Measurements from ENCODE around the gene MAML3.

MAML3 gene

DNA sequence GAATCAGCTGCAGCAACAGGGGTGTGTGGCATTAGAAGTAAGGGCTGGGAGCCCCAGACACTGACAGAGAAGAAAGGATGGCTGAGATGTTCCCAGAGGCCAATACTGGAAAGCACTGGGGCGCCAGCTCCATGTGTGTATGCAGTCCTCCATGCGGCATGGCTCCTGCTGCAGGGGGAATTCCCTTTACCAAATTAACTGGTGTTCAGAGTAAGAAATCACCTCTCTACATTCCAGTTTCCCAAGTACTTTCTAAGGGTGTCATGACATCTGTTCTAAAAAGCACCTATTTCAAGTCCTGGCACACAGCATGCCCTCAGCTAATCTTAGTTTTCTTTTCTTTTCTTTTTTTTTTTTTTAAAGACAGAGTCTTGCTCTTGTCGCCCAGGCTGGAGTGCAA, 98.0 kb downstream of the MAML3 start:
- Histone ChIP-seq H3K27me3 (ENCODE audit: low read depth, low read length) (peaks cover 63% of the 10 kb centered on the region), H3K9ac (ENCODE audit: low read length) (no peak overlapping the region), H3K9me3 (ENCODE audit: insufficient read depth, low read length) (no peaks in the 10 kb centered on the region), H3K27ac (ENCODE audit: low read length) (no peak overlapping the region), H3K4me1 (ENCODE audit: low read length) (peaks cover 16% of the 10 kb centered on the region), H3K4me3 (ENCODE audit: low read length) (no peak overlapping the region), H3K79me2 (ENCODE audit: low read length) (no peaks in the 10 kb centered on the region), H3K36me3 (replicated peaks; ENCODE audit: low read depth, low read length) (no peaks in the 10 kb centered on the region), H2AFZ (ENCODE audit: low read depth, low read length) (no peak overlapping the region), H4K20me1 (ENCODE audit: insufficient read depth, low read length) (no peaks in the 10 kb centered on the region), H3K4me2 (ENCODE audit: low read length) (no peak overlapping the region)
- TF ChIP-seq, protein P1, sequence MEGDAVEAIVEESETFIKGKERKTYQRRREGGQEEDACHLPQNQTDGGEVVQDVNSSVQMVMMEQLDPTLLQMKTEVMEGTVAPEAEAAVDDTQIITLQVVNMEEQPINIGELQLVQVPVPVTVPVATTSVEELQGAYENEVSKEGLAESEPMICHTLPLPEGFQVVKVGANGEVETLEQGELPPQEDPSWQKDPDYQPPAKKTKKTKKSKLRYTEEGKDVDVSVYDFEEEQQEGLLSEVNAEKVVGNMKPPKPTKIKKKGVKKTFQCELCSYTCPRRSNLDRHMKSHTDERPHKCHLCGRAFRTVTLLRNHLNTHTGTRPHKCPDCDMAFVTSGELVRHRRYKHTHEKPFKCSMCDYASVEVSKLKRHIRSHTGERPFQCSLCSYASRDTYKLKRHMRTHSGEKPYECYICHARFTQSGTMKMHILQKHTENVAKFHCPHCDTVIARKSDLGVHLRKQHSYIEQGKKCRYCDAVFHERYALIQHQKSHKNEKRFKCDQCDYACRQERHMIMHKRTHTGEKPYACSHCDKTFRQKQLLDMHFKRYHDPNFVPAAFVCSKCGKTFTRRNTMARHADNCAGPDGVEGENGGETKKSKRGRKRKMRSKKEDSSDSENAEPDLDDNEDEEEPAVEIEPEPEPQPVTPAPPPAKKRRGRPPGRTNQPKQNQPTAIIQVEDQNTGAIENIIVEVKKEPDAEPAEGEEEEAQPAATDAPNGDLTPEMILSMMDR (IDR thresholded peaks at IDR 0.05; ENCODE audit: low read depth, low read length) = no peak
- no peak for TF ChIP-seq EZH2phosphoT487 (IDR thresholded peaks at IDR 0.05; ENCODE audit: low read depth)

DNA sequence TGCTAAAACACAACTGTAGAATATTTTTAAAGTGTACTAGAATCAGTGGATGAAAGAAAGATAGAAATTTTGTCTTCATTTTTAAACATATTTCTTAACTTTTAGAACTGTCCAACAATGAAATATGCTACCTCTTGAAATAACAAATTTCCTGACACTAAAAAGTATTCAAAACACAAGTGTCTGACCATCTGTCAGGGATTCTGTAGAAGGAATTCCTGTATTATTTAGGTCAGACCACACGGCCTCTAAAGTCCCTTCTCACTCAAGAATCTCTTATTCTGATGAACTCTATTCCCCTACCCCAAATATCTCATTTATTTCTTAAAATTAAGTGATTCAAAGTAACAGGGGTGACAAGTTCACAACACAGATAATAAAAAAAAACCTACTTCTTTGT, 99.1 kb downstream of the MAML3 start:
- Histone ChIP-seq H3K9ac (ENCODE audit: low read length) (no peak overlapping the region), H3K9me3 (ENCODE audit: insufficient read depth, low read length) (no peaks in the 10 kb centered on the region), H3K79me2 (ENCODE audit: low read length) (no peaks in the 10 kb centered on the region), H3K27me3 (ENCODE audit: low read depth, low read length) (peaks cover 70% of the 10 kb centered on the region), H3K4me2 (ENCODE audit: low read length) (no peak overlapping the region), H3K36me3 (replicated peaks; ENCODE audit: low read depth, low read length) (no peaks in the 10 kb centered on the region), H3K27ac (ENCODE audit: low read length) (no peak overlapping the region), H3K4me3 (ENCODE audit: low read length) (no peak overlapping the region), H3K4me1 (ENCODE audit: low read length) (peaks cover 22% of the 10 kb centered on the region), H4K20me1 (ENCODE audit: insufficient read depth, low read length) (no peaks in the 10 kb centered on the region), H2AFZ (ENCODE audit: low read depth, low read length) (no peak overlapping the region)
- TF ChIP-seq, protein P1 (IDR thresholded peaks at IDR 0.05; ENCODE audit: low read depth, low read length) = no peak
- no peak for TF ChIP-seq EZH2phosphoT487 (IDR thresholded peaks at IDR 0.05; ENCODE audit: low read depth)

DNA sequence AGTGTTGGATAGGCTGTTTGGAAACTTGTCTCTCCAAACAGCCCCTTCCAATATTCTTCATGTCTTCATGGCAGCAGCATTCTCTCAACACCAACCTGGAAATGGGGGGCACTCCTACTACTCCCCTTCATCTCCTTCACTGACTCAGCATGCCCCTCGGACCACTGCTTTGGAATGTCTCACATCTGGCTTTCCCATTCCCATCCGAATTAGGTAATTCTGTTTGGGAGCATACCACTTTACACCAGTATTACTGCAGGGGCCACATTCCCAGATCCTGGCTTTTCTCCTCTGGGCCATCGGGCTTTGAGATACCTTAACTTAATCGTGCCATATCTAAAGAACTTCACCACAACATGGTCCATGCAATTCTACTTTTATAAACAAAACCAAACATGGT, 100.8 kb downstream of the MAML3 start:
- peaks cover 36% of the 10 kb centered on the region for H3K4me1 ChIP-seq (ENCODE audit: low read length)
- no peaks in the 10 kb centered on the region for H3K9me3 ChIP-seq (ENCODE audit: insufficient read depth, low read length)
- no peaks in the 10 kb centered on the region for H4K20me1 ChIP-seq (ENCODE audit: insufficient read depth, low read length)
- no peak for TF ChIP-seq EZH2phosphoT487 (IDR thresholded peaks at IDR 0.05; ENCODE audit: low read depth)
- TF ChIP-seq, protein P1 (IDR thresholded peaks at IDR 0.05; ENCODE audit: low read depth, low read length) = no peak
- H3K79me2 ChIP-seq (ENCODE audit: low read length) = no peaks in the 10 kb centered on the region
- no peak overlapping the region for H3K4me2 ChIP-seq (ENCODE audit: low read length)
- no peak overlapping the region for H2AFZ ChIP-seq (ENCODE audit: low read depth, low read length)
- H3K9ac ChIP-seq (ENCODE audit: low read length) = no peak overlapping the region
- no peak overlapping the region for H3K4me3 ChIP-seq (ENCODE audit: low read length)
- H3K27ac ChIP-seq (ENCODE audit: low read length) = no peak overlapping the region
- peaks cover 79% of the 10 kb centered on the region for H3K27me3 ChIP-seq (ENCODE audit: low read depth, low read length)
- H3K36me3 ChIP-seq (replicated peaks; ENCODE audit: low read depth, low read length) = no peaks in the 10 kb centered on the region

DNA sequence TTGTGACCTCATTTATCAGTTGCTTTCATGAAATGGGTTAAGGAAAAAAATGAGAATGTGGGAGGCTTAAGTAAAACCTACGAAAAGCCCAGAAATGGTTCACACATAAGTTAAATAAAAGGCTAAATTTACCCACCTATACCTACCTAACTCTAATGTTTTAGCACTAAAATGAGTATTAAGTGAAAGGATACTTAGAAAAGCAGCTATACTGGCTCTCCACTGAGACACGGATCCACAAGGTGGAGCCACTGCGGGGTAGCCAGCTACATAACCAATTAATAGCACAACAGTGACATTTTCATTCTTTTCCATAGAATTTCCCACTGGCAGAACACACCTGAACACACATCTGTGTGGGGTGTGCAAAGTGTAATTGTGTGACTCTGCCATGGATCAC, 101.9 kb downstream of the MAML3 start:
- no peak overlapping the region for H3K4me2 ChIP-seq (ENCODE audit: low read length)
- H3K27ac ChIP-seq (ENCODE audit: low read length) = no peak overlapping the region
- H2AFZ ChIP-seq (ENCODE audit: low read depth, low read length) = no peak overlapping the region

More for the DNA sequence above, 101.9 kb downstream of the MAML3 start:
- Histone ChIP-seq H3K4me1 (ENCODE audit: low read length) (peaks cover 32% of the 10 kb centered on the region), H3K36me3 (replicated peaks; ENCODE audit: low read depth, low read length) (no peaks in the 10 kb centered on the region), H3K9ac (ENCODE audit: low read length) (no peak overlapping the region), H3K27me3 (ENCODE audit: low read depth, low read length) (peaks cover 78% of the 10 kb centered on the region), H4K20me1 (ENCODE audit: insufficient read depth, low read length) (no peaks in the 10 kb centered on the region), H3K4me3 (ENCODE audit: low read length) (no peak overlapping the region), H3K9me3 (ENCODE audit: insufficient read depth, low read length) (no peaks in the 10 kb centered on the region), H3K79me2 (ENCODE audit: low read length) (no peaks in the 10 kb centered on the region)
- TF ChIP-seq, protein P1 (IDR thresholded peaks at IDR 0.05; ENCODE audit: low read depth, low read length) = peak; percentile 93
- no peak for TF ChIP-seq EZH2phosphoT487 (IDR thresholded peaks at IDR 0.05; ENCODE audit: low read depth)
